Cerebellar cortex (tissue), 1 donor: ENCODE data around the gene NDRG4.

Source experiments
- DNase-seq: peaks from one replicate; pipeline ENCODE4 v3.0.0-alpha.2; 2015; ENCODE audit warnings: low spot score

NDRG4 gene

GRCh38 chr16:58510097-58510775 is 10.3 kb downstream of the NDRG4 start:
- no peak for DNase-seq

- no peak for DNase-seq
These were observed 11.1 kb downstream of the NDRG4 start for GRCh38 chr16:58510776-58511628.

GRCh38 chr16:58511933-58512815 is 12.2 kb downstream of the NDRG4 start:
- DNase-seq = peak; percentile 68

- no peak for DNase-seq
These were observed 13.9 kb downstream of the NDRG4 start for GRCh38 chr16:58513874-58514273.

GRCh38 chr16:58515125-58515870 is 15.4 kb downstream of the NDRG4 start, which contains the start of gene SETD6:
Gene SETD6 (plus strand): TSS chr16:58515517. CDS start chr16:58515538, 21 bp downstream.
- peak; percentile 89 for DNase-seq

GRCh38 chr16:58515871-58516767 is 16.2 kb downstream of the NDRG4 start:
- peak; percentile 32 for DNase-seq

- no peak for DNase-seq
These were observed 16.8 kb downstream of the NDRG4 start for GRCh38 chr16:58516768-58517107.

- no peak for DNase-seq
These were observed 18.4 kb downstream of the NDRG4 start for GRCh38 chr16:58518083-58518979.

GRCh38 chr16:58518980-58519368 is 19.0 kb downstream of the NDRG4 start:
- no peak for DNase-seq

- DNase-seq = no peak
These were observed 19.8 kb downstream of the NDRG4 start for GRCh38 chr16:58519707-58520106.

GRCh38 chr16:58530179-58530578 is 30.2 kb downstream of the NDRG4 start:
- DNase-seq = no peak

GRCh38 chr16:58532414-58532813 is 32.5 kb downstream of the NDRG4 start:
- DNase-seq = no peak

GRCh38 chr16:58533751-58534470 is 34.0 kb downstream of the NDRG4 start:
- no peak for DNase-seq

- DNase-seq = no peak
These were observed 35.2 kb downstream of the NDRG4 start for GRCh38 chr16:58535100-58535499.

- no peak for DNase-seq
These were observed 36.3 kb downstream of the NDRG4 start for GRCh38 chr16:58536278-58536677.

GRCh38 chr16:58537124-58537906 is 37.4 kb downstream of the NDRG4 start:
- no peak for DNase-seq

GRCh38 chr16:58541711-58542110 is 41.8 kb downstream of the NDRG4 start:
- DNase-seq = no peak

GRCh38 chr16:58542291-58542690 is 42.3 kb downstream of the NDRG4 start:
- no peak for DNase-seq
